Right lobe of liver (tissue), 6 donors: ENCODE results near the gene CCDC63. TPM values are rescaled to one million over a fixed set of nuclear protein-coding genes. Genes with fewer than 3 reads are reported as not detected.

Source experiments
- ATAC-seq, 4 donors: fragments of 200-7000 bp; cut with Tn5 transposase; one replicate each; pipeline ENCODE4 v1.9.1; 2020; ENCODE audit warnings: mild to moderate bottlenecking in 4 of 4, moderate library complexity in 4 of 4
- DNase-seq, 3 donors: peaks; one replicate each; pipeline ENCODE4 v3.0.0-alpha.2; 2020
- H3K27ac ChIP-seq, 3 donors: fragments of 200-600 bp; one replicate each; pipeline ENCODE4 v1.8.0; 2022
- H3K27me3 ChIP-seq, 2 donors: fragments of 200-600 bp; one replicate each; pipeline ENCODE4 v1.8.0; 2022
- H3K36me3 ChIP-seq, 4 donors: fragments of 200-600 bp; sonication (generic) in 1 of 4; one replicate each; pipeline versions ENCODE4 v1.5.1 to v1.8.0; 2017 to 2022; ENCODE audit warnings: control low read depth in 1 of 4
- H3K4me1 ChIP-seq, 4 donors: fragments of 200-600 bp; sonication (generic) in 1 of 4; one replicate each; pipeline versions ENCODE4 v1.5.1 to v1.8.0; 2017 to 2022; ENCODE audit warnings: control low read depth in 1 of 4
- H3K4me3 ChIP-seq, 3 donors: fragments of 200-600 bp; one replicate each; pipeline ENCODE4 v1.8.0; 2022
- H3K9me3 ChIP-seq, 4 donors: fragments of 200-600 bp; sonication (generic) in 1 of 4; one replicate each; pipeline versions ENCODE4 v1.5.1 to v1.8.0; 2017 to 2022; ENCODE audit warnings: control low read depth in 1 of 4
- CTCF ChIP-seq, 4 donors: fragments of 200-600 bp in 3 of 4; fragments of 450-650 bp in 1 of 4; IDR thresholded peaks; one replicate each; pipeline versions ENCODE4 v1.5.1 to v1.8.0; 2016 to 2022; ENCODE audit warnings: antibody characterized with exemption in 4 of 4, mild to moderate bottlenecking in 2 of 4
- POLR2A ChIP-seq: fragments of 450-650 bp; IDR thresholded peaks from one replicate; pipeline ENCODE4 v1.6.1; 2017; ENCODE audit warnings: antibody characterized with exemption, mild to moderate bottlenecking
- WGBS: methylation state at CpG from one replicate; pipeline ENCODE4 v1.1.6; 2018; ENCODE audit warnings: low coverage, low lambda C conversion rate; ENCODE audit not compliant: insufficient coverage; ENCODE audit errors: missing lambda C conversion rate; 5-methylcytosine and 5-hydroxymethylcytosine counted together
- intact Hi-C, 2 donors: fragments of 100-400 bp; cut with DNase I; formaldehyde crosslinking; loops; one replicate each; pipeline versions ENCODE4 v1.11.2 to v1.14.1; 2022
- total RNA-seq, 6 experiments: library from RNA; depleted of rRNA in 2 of 6; stranded (reverse); fragments of >200 nt in 2 of 6; fragmentation: NEBNext Ultra II Directional in 3 of 6; extraction: Animal tissue kit (Norgen Biotek cat#: 25700) in 3 of 6; gene quantifications; one replicate each; pipeline versions ENCODE4 v1.1.0 to v1.2.4, GENCODE V29; 2016 to 2023
- donor health status: DM: no; HTN: yes; CAD: no.
- donor health status: DM: no; HTN: no; CAD: no.
- donor health status: DM: no; HTN: no; CAD: no.
- donor health status: DM: no; HTN: yes; CAD: no.
- donor health status: DM: no; HTN: yes; CAD: no.

CCDC63 gene
- total RNA-seq, 6 experiments from 2014 or later: not detected

DNA sequence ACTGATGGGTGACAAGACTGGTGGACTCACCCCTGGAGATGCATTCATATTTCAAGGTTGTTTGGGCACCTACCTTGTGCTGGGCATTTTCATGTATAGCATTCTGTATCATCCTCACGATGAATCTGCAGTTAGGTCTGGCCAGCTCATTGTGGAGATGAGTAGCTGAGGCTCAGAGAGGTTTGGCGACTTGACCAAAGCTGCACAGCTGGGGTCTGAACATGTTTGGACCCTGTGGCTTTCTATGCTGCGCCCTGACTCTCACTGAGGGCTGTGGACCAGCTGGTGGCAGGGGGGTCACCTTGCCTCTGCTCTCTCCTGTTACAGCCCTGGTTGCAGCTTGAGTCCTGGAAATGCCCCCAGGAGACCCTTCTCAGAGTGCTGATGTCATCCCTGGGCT, 24.9 kb upstream of the CCDC63 start:
- Histone ChIP-seq H3K36me3 (no peaks in the 10 kb centered on the region), H3K9me3 (no peaks in the 10 kb centered on the region), H3K4me3 (no peak overlapping the region), H3K27me3 (no peaks in the 10 kb centered on the region), H3K27ac (no peak overlapping the region), H3K4me1 (no peaks in the 10 kb centered on the region)
- DNase-seq (no peak), ATAC-seq (no peak)
- 89% methylated on average over 3 of the region's 3 CpGs for WGBS
- intact Hi-C loops: no loop called here
- no peak for TF ChIP-seq CTCF (IDR thresholded peaks at IDR 0.05)
- no peak for TF ChIP-seq POLR2A

DNA sequence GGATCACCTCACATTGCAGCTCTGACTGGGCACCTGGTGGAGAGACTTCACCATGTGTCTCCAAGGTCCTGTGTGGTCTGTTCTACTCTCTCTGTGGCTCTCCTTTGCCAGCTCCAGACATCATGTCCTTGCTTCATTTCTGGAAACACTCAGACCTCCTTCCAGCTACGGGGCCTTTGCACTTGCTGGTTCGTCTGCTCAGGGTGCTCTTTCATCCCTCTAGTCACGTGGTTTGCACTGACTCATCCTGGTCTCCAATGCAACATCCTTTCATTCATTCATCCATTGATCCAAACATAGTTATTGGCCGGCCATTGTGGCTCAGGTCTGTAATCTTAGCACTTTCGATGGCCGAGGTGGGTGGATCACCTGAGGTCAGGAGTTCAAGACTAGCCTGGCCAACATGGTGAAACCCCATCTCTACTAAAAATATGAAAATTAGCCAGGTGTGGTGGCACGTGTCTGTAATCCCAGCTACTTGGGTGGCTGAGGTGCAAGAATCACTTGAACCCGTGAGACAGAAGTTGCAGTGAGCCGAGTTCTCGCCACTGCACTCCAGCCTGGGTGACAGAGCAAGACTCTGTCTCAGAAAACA, 23.9 kb upstream of the CCDC63 start:
- no peak for DNase-seq
- TF ChIP-seq CTCF (IDR thresholded peaks at IDR 0.05): no peak
- no peak for TF ChIP-seq POLR2A
- Histone ChIP-seq H3K4me1 (no peaks in the 10 kb centered on the region), H3K27me3 (no peaks in the 10 kb centered on the region), H3K36me3 (no peaks in the 10 kb centered on the region), H3K4me3 (no peak overlapping the region), H3K9me3 (no peaks in the 10 kb centered on the region), H3K27ac (no peak overlapping the region)
- no peak for ATAC-seq
- 84% methylated on average over 8 of the region's 10 CpGs for WGBS
- intact Hi-C loops: no loop called here

GRCh38 chr12:110824342-110824741, 22.4 kb upstream of the CCDC63 start:
- Histone ChIP-seq H3K27ac (no peak overlapping the region), H3K36me3 (no peaks in the 10 kb centered on the region), H3K4me3 (no peak overlapping the region), H3K4me1 (no peaks in the 10 kb centered on the region), H3K27me3 (no peaks in the 10 kb centered on the region), H3K9me3 (no peaks in the 10 kb centered on the region)
- ATAC-seq (no peak), DNase-seq (no peak)
- TF ChIP-seq CTCF (IDR thresholded peaks at IDR 0.05) (no peak), POLR2A (no peak)
- WGBS: 48% methylated on average over 2 of the region's 2 CpGs
- intact Hi-C loops: no loop called here

GRCh38 chr12:110825530-110825929, 21.3 kb upstream of the CCDC63 start:
- no peak overlapping the region for H3K4me3 ChIP-seq
- H3K4me1 ChIP-seq: no peaks in the 10 kb centered on the region
- intact Hi-C loops: loop anchor here in 1 of 2 donors (5.0 kb wide), 1 partner anchor 123 kb away; no protein-coding TSS in a partner anchor
- TF ChIP-seq CTCF (IDR thresholded peaks at IDR 0.05): no peak
- no peak for TF ChIP-seq POLR2A
- ATAC-seq (no peak), DNase-seq (no peak)
- no peaks in the 10 kb centered on the region for H3K36me3 ChIP-seq
- WGBS: 60% methylated on average over 3 of the region's 4 CpGs
- no peaks in the 10 kb centered on the region for H3K9me3 ChIP-seq
- H3K27me3 ChIP-seq: no peaks in the 10 kb centered on the region
- H3K27ac ChIP-seq: no peak overlapping the region
